ENCODE results near the gene SLC25A48.

The SLC25A48 gene

GRCh38 chr5:135840959-135841358 is 6.5 kb downstream of the SLC25A48 start:
- no peak for TF ChIP-seq CTCF (IDR thresholded peaks at IDR 0.05; ENCODE audit: low read depth, low read length, missing control alignments)
- DNase-seq (ENCODE audit: low read depth) = no peak
- in situ Hi-C loops (cut with HindIII; ENCODE audit: low sequenced_read_pairs) = loop anchor here (25.0 kb wide), 2 partner anchors 279 to 379 kb away; partner anchors contain the start of gene TIFAB
- no peak overlapping the region for H3K4me3 ChIP-seq (ENCODE audit: low read depth, low read length)

- no peak for DNase-seq (ENCODE audit: low read depth)
- no peak overlapping the region for H3K4me3 ChIP-seq (ENCODE audit: low read depth, low read length)
- in situ Hi-C loops (cut with HindIII; ENCODE audit: low sequenced_read_pairs) = loop anchor here (25.0 kb wide), 2 partner anchors 280 to 380 kb away; partner anchors contain the start of gene TIFAB
- TF ChIP-seq CTCF (IDR thresholded peaks at IDR 0.05; ENCODE audit: low read depth, low read length, missing control alignments) = no peak
Observed at GRCh38 chr5:135842737-135843136, 8.3 kb downstream of the SLC25A48 start.

- in situ Hi-C loops (cut with HindIII; ENCODE audit: low sequenced_read_pairs) = loop anchor here (25.0 kb wide), 2 partner anchors 281 to 381 kb away; partner anchors contain the start of gene TIFAB
- no peak for TF ChIP-seq CTCF (IDR thresholded peaks at IDR 0.05; ENCODE audit: low read depth, low read length, missing control alignments)
- no peak overlapping the region for H3K4me3 ChIP-seq (ENCODE audit: low read depth, low read length)
- no peak for DNase-seq (ENCODE audit: low read depth)
Observed at GRCh38 chr5:135843571-135844337, 9.3 kb downstream of the SLC25A48 start.

- in situ Hi-C loops (cut with HindIII; ENCODE audit: low sequenced_read_pairs) = loop anchor here (25.0 kb wide), 2 partner anchors 284 to 384 kb away; partner anchors contain the start of gene TIFAB
- no peak for DNase-seq (ENCODE audit: low read depth)
- no peak overlapping the region for H3K4me3 ChIP-seq (ENCODE audit: low read depth, low read length)
- no peak for TF ChIP-seq CTCF (IDR thresholded peaks at IDR 0.05; ENCODE audit: low read depth, low read length, missing control alignments)
Observed at GRCh38 chr5:135846311-135846710, 11.8 kb downstream of the SLC25A48 start.

- TF ChIP-seq CTCF (IDR thresholded peaks at IDR 0.05; ENCODE audit: low read depth, low read length, missing control alignments) = no peak
- DNase-seq (ENCODE audit: low read depth) = no peak
- in situ Hi-C loops (cut with HindIII; ENCODE audit: low sequenced_read_pairs) = loop anchor here (25.0 kb wide), 2 partner anchors 286 to 386 kb away; partner anchors contain the start of gene TIFAB
- H3K4me3 ChIP-seq (ENCODE audit: low read depth, low read length) = no peak overlapping the region
Observed at GRCh38 chr5:135847976-135848375, 13.5 kb downstream of the SLC25A48 start.

GRCh38 chr5:135850231-135850630 is 15.8 kb downstream of the SLC25A48 start:
- in situ Hi-C loops (cut with HindIII; ENCODE audit: low sequenced_read_pairs) = no loop called here
- DNase-seq (ENCODE audit: low read depth) = no peak
- no peak overlapping the region for H3K4me3 ChIP-seq (ENCODE audit: low read depth, low read length)
- TF ChIP-seq CTCF (IDR thresholded peaks at IDR 0.05; ENCODE audit: low read depth, low read length, missing control alignments) = no peak
